Measurements from ENCODE around the gene CTDP1.

DNA sequence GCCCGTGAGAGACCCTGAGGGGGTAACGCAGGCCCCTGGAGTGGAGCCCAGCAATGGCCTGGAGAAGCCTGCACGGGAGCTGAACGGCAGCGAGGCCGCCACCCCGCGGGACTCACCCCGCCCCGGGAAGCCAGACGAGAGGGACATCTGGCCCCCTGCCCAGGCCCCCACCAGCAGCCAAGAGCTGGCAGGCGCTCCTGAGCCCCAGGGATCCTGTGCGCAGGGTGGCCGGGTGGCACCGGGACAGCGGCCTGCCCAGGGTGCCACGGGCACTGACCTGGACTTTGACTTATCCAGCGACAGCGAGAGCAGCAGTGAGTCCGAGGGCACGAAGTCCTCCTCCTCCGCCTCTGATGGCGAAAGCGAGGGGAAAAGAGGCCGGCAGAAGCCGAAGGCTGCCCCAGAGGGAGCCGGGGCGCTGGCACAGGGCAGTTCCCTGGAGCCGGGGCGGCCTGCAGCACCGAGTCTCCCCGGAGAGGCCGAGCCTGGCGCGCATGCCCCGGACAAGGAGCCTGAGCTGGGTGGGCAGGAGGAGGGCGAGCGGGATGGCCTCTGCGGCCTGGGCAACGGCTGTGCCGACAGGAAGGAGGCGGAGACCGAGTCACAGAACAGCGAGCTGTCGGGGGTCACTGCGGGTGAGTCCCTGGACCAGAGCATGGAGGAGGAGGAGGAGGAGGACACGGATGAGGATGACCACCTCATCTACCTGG lies 35.1 kb downstream of the CTDP1 start:
- TF ChIP-seq, protein P1, sequence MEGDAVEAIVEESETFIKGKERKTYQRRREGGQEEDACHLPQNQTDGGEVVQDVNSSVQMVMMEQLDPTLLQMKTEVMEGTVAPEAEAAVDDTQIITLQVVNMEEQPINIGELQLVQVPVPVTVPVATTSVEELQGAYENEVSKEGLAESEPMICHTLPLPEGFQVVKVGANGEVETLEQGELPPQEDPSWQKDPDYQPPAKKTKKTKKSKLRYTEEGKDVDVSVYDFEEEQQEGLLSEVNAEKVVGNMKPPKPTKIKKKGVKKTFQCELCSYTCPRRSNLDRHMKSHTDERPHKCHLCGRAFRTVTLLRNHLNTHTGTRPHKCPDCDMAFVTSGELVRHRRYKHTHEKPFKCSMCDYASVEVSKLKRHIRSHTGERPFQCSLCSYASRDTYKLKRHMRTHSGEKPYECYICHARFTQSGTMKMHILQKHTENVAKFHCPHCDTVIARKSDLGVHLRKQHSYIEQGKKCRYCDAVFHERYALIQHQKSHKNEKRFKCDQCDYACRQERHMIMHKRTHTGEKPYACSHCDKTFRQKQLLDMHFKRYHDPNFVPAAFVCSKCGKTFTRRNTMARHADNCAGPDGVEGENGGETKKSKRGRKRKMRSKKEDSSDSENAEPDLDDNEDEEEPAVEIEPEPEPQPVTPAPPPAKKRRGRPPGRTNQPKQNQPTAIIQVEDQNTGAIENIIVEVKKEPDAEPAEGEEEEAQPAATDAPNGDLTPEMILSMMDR (IDR thresholded peaks at IDR 0.05) = no peak
- TF ChIP-seq EP300 (IDR thresholded peaks at IDR 0.05) (no peak), POLR2AphosphoS5 (IDR thresholded peaks at IDR 0.05) (no peak)

All from gastroesophageal sphincter (tissue), 3 donors.